Umbilical cord (tissue), 2 donors: ENCODE results near the gene XKR7. TPM values are rescaled to one million over a fixed set of nuclear protein-coding genes. Genes with fewer than 3 reads are reported as not detected.
"Not testable (repeated sequence)": the region's sequence is repeated elsewhere in the genome, so short reads cannot be mapped to it uniquely, and the experiment has no call there.

Experiments
- DNase-seq: peaks from one replicate; pipeline ENCODE4 v3.0.0-alpha.2; 2015; ENCODE audit warnings: low spot score
- total RNA-seq: library from RNA; depleted of rRNA; stranded (reverse); fragments of >200 nt; gene quantifications from one replicate; pipeline ENCODE4 v1.2.3, GENCODE V29; 2014; ENCODE audit warnings: low replicate concordance; ENCODE audit not compliant: insufficient read depth

XKR7 gene, protein sequence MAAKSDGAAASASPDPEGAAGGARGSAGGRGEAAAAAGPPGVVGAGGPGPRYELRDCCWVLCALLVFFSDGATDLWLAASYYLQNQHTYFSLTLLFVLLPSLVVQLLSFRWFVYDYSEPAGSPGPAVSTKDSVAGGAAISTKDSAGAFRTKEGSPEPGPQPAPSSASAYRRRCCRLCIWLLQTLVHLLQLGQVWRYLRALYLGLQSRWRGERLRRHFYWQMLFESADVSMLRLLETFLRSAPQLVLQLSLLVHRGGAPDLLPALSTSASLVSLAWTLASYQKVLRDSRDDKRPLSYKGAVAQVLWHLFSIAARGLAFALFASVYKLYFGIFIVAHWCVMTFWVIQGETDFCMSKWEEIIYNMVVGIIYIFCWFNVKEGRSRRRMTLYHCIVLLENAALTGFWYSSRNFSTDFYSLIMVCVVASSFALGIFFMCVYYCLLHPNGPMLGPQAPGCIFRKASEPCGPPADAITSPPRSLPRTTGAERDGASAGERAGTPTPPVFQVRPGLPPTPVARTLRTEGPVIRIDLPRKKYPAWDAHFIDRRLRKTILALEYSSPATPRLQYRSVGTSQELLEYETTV
- total RNA-seq, result 0.48 TPM

- no peak for DNase-seq
Observed at GRCh38 chr20:31967830-31968249, at the start of gene XKR7. Gene XKR7, plus strand, starts transcription at chr20:31968151. Its CDS starts 25 bp downstream, at chr20:31968176.

- peak; percentile 74 for DNase-seq
Observed at GRCh38 chr20:31918466-31919105, 49.4 kb upstream of the XKR7 start.

DNA sequence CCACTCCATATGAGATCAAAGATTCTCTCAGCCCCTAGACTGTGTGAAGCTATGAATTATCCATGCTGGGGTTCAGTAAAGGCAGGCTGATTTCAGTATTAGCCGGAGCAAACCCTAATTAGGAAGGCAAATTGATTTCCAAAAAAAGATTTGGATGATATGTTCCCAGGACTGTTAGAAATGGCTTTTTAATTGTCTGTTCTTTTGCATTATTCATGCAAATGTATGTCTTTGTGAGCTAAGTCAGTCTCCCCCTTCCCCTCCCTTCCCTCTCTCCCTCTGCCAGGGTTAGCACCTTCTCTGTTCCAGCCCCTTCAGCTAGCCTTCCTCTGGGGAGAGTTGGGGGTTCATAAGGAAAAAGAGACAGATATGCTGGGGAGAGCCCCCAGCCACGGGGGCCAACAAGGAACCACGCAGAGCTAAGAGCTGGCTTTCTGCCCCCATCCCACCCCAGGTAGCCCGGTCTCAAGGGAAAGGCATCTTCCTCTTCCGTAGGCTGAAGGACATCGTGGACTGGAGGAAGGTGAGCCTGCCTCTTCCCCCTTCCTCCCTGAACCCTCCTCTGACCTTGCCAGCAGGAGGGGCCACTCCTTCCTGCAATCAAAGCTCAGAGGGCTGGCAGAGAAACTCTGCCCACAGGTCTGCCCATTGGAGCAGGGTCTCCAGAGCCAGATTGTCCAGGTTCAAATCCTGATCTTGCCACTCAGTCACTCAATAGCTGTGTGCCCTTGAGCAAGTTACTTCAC is 48.4 kb upstream of the XKR7 start:
- DNase-seq, result no peak

DNA sequence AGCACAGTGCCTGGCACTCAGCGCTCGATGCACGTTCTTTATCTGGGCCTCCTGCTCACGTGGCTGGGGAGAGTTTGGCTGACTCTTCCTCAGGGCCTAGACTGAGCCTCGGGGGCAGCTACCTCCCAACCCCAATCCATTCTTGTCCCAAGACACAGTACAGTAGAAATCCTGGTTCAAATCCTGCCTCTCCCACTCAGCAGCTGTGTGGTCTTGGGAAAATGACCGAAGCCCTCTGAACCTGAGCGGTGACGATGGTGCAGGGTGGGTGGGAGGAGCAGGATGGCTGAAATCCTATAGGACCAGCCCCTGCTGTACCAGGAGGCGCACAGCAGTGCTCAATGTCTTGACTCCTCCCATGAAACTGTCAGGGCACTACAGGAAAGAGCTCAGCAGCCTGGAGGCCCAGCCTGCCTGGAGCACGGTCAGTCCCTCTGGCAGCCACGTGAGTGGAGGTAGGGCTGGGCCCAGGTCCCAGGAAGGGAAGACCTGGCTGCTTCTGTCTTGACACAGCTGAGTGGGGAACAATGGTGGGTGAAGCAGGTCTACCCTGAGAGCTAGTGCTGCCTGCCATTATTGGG is 47.6 kb upstream of the XKR7 start:
- DNase-seq, result no peak

- DNase-seq, result not testable (repeated sequence)
Observed at GRCh38 chr20:31921480-31921879, 46.5 kb upstream of the XKR7 start.

GRCh38 chr20:31922181-31922580 is 45.8 kb upstream of the XKR7 start:
- no peak for DNase-seq

DNA sequence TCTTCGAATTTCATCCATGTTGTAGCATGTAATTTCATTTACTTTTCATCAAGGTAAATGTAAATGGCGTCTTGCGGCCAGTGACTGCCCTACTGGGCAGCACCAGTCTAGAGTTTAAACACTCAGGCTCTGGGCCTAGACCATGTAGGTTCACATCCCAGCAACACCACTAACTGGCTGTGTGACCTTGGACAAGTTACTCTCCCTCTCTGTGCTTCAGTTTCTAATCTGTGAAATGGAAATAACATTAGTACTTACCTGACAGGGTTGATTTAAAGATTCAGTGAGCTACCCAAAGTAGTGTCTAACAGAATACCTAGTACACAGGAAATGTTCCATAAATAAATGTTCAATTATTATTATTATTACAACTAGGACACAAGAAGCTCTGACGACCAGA is 45.4 kb upstream of the XKR7 start:
- DNase-seq, result no peak

GRCh38 chr20:31923388-31924331 is 44.3 kb upstream of the XKR7 start:
- peak; percentile 20 for DNase-seq

DNA sequence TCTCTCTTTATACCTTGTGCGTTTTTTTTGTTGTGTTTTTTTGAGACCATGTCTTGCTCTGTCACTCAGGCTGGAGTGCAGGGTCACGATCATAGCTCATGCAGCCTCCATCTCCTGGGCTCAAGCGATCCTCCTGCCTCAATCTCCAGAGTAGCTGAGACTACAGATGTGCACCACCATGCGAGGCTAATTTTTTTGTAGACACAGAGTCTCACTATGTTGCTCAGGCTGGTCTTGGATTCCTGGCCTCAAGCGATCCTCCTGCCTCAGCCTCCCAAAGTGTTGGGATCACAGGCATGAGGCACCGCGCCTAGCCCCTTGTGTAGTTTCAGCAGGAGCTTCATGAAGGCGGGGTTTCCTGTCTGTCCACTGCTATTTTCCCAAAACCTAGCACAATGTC is 43.4 kb upstream of the XKR7 start:
- no peak for DNase-seq

GRCh38 chr20:31925631-31926030 is 42.3 kb upstream of the XKR7 start:
- no peak for DNase-seq

- no peak for DNase-seq
Observed at GRCh38 chr20:31926493-31926892, 41.5 kb upstream of the XKR7 start.

- DNase-seq, result no peak
Observed at GRCh38 chr20:31927627-31928159, 40.3 kb upstream of the XKR7 start.

DNA sequence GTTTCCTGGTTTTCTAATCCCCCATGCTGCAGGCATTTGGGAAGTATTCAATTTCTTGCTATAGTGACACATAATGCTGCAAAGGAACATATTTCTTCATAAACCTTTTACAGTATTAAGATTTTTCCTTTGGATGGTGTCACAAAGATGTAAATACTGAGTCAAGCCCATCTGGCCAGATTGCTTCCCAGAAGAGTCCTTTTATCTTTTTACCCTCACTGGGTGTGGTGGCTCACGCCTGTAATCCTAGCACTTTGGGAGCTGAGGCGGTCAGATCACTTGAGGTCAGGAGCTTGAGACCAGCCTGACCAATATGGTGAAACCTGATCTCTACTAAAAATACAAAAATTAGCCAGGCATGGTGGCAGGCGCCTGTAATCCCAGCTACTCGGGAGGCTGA is 38.3 kb upstream of the XKR7 start:
- peak; percentile 66 for DNase-seq

- DNase-seq, result no peak
Observed at GRCh38 chr20:31930779-31931178, 37.2 kb upstream of the XKR7 start.

DNA sequence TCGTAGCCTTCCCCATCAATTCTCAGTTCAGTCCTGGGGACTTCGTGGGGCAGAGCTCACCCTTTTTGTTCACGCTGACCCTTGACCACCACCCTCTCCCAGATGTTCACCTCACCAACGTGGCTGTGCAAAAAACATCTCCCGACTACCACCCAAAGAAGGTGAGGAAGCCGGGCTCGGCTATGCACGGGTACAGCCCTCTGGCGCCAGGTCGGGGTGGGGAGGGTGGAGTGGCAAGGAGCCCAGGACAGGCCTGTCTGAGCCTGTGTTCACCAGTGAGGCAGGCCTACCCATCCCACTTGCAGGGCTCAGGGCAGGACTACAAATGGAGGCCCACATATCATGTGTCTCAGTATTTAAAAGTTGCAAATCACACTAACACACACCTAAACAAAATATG is 34.3 kb upstream of the XKR7 start:
- DNase-seq, result no peak

DNA sequence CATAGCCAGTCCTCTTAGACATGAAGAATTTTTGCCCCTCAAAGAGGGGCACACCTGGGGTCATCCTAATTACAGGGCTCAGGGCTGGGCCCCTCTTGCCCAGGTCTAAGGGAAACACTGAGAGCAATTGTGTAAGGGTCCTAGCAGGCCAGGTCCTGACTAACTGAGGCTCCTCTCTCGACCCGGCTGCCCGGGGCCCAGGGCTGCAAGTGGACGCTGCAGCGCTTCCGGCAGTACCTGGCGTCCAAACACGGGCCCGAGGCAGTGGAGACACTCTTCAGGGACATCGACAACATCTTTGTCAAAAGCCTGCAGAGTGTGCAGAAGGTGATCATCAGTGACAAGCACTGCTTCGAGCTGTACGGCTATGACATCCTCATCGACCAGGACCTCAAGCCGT is 33.5 kb upstream of the XKR7 start:
- no peak for DNase-seq

- DNase-seq, result no peak
Observed at GRCh38 chr20:31934968-31935764, 32.8 kb upstream of the XKR7 start.

- DNase-seq, result no peak
Observed at GRCh38 chr20:31936420-31936819, 31.5 kb upstream of the XKR7 start.

GRCh38 chr20:31937820-31938219 is 30.1 kb upstream of the XKR7 start:
- DNase-seq, result no peak
